Activated naive CD8-positive, alpha-beta T cell (primary cell): ENCODE data around the gene LPAR1.

ENCODE experiments used
- H3K27ac Mint-ChIP-seq: one replicate; pipeline ENCODE4 v1.8.0; 2021; ENCODE audit warnings: mixed read lengths
- H3K27me3 Mint-ChIP-seq: one replicate; pipeline ENCODE4 v1.8.0; 2021; ENCODE audit warnings: mixed read lengths
- H3K36me3 Mint-ChIP-seq: one replicate; pipeline ENCODE4 v1.8.0; 2021; ENCODE audit warnings: mixed read lengths
- H3K4me1 Mint-ChIP-seq: one replicate; pipeline ENCODE4 v1.8.0; 2021; ENCODE audit warnings: low read depth, mixed read lengths
- H3K4me3 Mint-ChIP-seq: one replicate; pipeline ENCODE4 v1.8.0; 2021; ENCODE audit warnings: mild to moderate bottlenecking, mixed read lengths
- H3K9me3 Mint-ChIP-seq: one replicate; pipeline ENCODE4 v1.8.0; 2021; ENCODE audit warnings: low read depth, mixed read lengths

The LPAR1 gene

GRCh38 chr9:110912419-110913291 is 125.6 kb downstream of the LPAR1 start:
- peaks cover 6% of the 10 kb centered on the region for H3K9me3 Mint-ChIP-seq
- H3K4me1 Mint-ChIP-seq, result no peaks in the 10 kb centered on the region
- H3K27me3 Mint-ChIP-seq, result no peaks in the 10 kb centered on the region
- no peak overlapping the region for H3K27ac Mint-ChIP-seq
- H3K4me3 Mint-ChIP-seq, result no peak overlapping the region
- no peaks in the 10 kb centered on the region for H3K36me3 Mint-ChIP-seq

- H3K27me3 Mint-ChIP-seq, result no peaks in the 10 kb centered on the region
- no peak overlapping the region for H3K4me3 Mint-ChIP-seq
- no peaks in the 10 kb centered on the region for H3K4me1 Mint-ChIP-seq
- no peaks in the 10 kb centered on the region for H3K36me3 Mint-ChIP-seq
- H3K9me3 Mint-ChIP-seq, result peaks cover 6% of the 10 kb centered on the region
- no peak overlapping the region for H3K27ac Mint-ChIP-seq
These were observed 126.4 kb downstream of the LPAR1 start for GRCh38 chr9:110911659-110912418.

- Mint-ChIP-seq H3K9me3 (peaks cover 3% of the 10 kb centered on the region), H3K27ac (no peak overlapping the region), H3K36me3 (no peaks in the 10 kb centered on the region), H3K27me3 (no peaks in the 10 kb centered on the region), H3K4me1 (no peaks in the 10 kb centered on the region), H3K4me3 (no peak overlapping the region)
These were observed 129.4 kb downstream of the LPAR1 start for GRCh38 chr9:110908894-110909293.

GRCh38 chr9:110900917-110901316 is 137.4 kb downstream of the LPAR1 start:
- no peaks in the 10 kb centered on the region for H3K36me3 Mint-ChIP-seq
- H3K27me3 Mint-ChIP-seq, result peaks cover 1% of the 10 kb centered on the region
- peaks cover 17% of the 10 kb centered on the region for H3K9me3 Mint-ChIP-seq
- no peak overlapping the region for H3K27ac Mint-ChIP-seq
- no peaks in the 10 kb centered on the region for H3K4me1 Mint-ChIP-seq
- no peak overlapping the region for H3K4me3 Mint-ChIP-seq

GRCh38 chr9:110900456-110900855 is 137.8 kb downstream of the LPAR1 start:
- peaks cover 1% of the 10 kb centered on the region for H3K27me3 Mint-ChIP-seq
- peaks cover 17% of the 10 kb centered on the region for H3K9me3 Mint-ChIP-seq
- H3K36me3 Mint-ChIP-seq, result no peaks in the 10 kb centered on the region
- H3K4me1 Mint-ChIP-seq, result no peaks in the 10 kb centered on the region
- no peak overlapping the region for H3K27ac Mint-ChIP-seq
- no peak overlapping the region for H3K4me3 Mint-ChIP-seq

GRCh38 chr9:110898866-110899265 is 139.4 kb downstream of the LPAR1 start:
- Mint-ChIP-seq H3K36me3 (no peaks in the 10 kb centered on the region), H3K4me1 (no peaks in the 10 kb centered on the region), H3K9me3 (peaks cover 17% of the 10 kb centered on the region), H3K27ac (no peak overlapping the region), H3K27me3 (peaks cover 1% of the 10 kb centered on the region), H3K4me3 (no peak overlapping the region)

GRCh38 chr9:110898358-110898757 is 139.9 kb downstream of the LPAR1 start:
- H3K27me3 Mint-ChIP-seq, result peaks cover 1% of the 10 kb centered on the region
- H3K27ac Mint-ChIP-seq, result no peak overlapping the region
- peaks cover 17% of the 10 kb centered on the region for H3K9me3 Mint-ChIP-seq
- no peaks in the 10 kb centered on the region for H3K4me1 Mint-ChIP-seq
- no peak overlapping the region for H3K4me3 Mint-ChIP-seq
- H3K36me3 Mint-ChIP-seq, result no peaks in the 10 kb centered on the region

- Mint-ChIP-seq H3K27me3 (peaks cover 1% of the 10 kb centered on the region), H3K4me1 (no peaks in the 10 kb centered on the region), H3K36me3 (no peaks in the 10 kb centered on the region), H3K27ac (no peak overlapping the region), H3K9me3 (peaks cover 13% of the 10 kb centered on the region), H3K4me3 (no peak overlapping the region)
These were observed 140.3 kb downstream of the LPAR1 start for GRCh38 chr9:110897943-110898342.

- Mint-ChIP-seq H3K27ac (no peak overlapping the region), H3K9me3 (peaks cover 13% of the 10 kb centered on the region), H3K4me3 (no peak overlapping the region), H3K36me3 (no peaks in the 10 kb centered on the region), H3K4me1 (no peaks in the 10 kb centered on the region), H3K27me3 (peaks cover 1% of the 10 kb centered on the region)
These were observed 142.9 kb downstream of the LPAR1 start for GRCh38 chr9:110895147-110895905.

- Mint-ChIP-seq H3K4me3 (no peak overlapping the region), H3K27ac (no peak overlapping the region), H3K27me3 (peaks cover 1% of the 10 kb centered on the region), H3K9me3 (peaks cover 13% of the 10 kb centered on the region), H3K36me3 (no peaks in the 10 kb centered on the region), H3K4me1 (no peaks in the 10 kb centered on the region)
These were observed 143.5 kb downstream of the LPAR1 start for GRCh38 chr9:110894731-110895130.

- Mint-ChIP-seq H3K36me3 (no peaks in the 10 kb centered on the region), H3K9me3 (peaks cover 6% of the 10 kb centered on the region), H3K27ac (no peak overlapping the region), H3K4me1 (no peaks in the 10 kb centered on the region), H3K4me3 (no peak overlapping the region), H3K27me3 (peaks cover under 1% of the 10 kb centered on the region)
These were observed 145.6 kb downstream of the LPAR1 start for GRCh38 chr9:110892689-110893088.

GRCh38 chr9:110891760-110892159 is 146.5 kb downstream of the LPAR1 start:
- no peaks in the 10 kb centered on the region for H3K9me3 Mint-ChIP-seq
- H3K36me3 Mint-ChIP-seq, result no peaks in the 10 kb centered on the region
- H3K27me3 Mint-ChIP-seq, result no peaks in the 10 kb centered on the region
- H3K4me3 Mint-ChIP-seq, result no peak overlapping the region
- no peak overlapping the region for H3K27ac Mint-ChIP-seq
- H3K4me1 Mint-ChIP-seq, result no peaks in the 10 kb centered on the region

GRCh38 chr9:110890416-110890815 is 147.9 kb downstream of the LPAR1 start:
- Mint-ChIP-seq H3K27me3 (no peaks in the 10 kb centered on the region), H3K4me1 (no peaks in the 10 kb centered on the region), H3K36me3 (no peaks in the 10 kb centered on the region), H3K27ac (no peak overlapping the region), H3K9me3 (no peaks in the 10 kb centered on the region), H3K4me3 (no peak overlapping the region)

- no peaks in the 10 kb centered on the region for H3K4me1 Mint-ChIP-seq
- no peak overlapping the region for H3K27ac Mint-ChIP-seq
- H3K9me3 Mint-ChIP-seq, result no peaks in the 10 kb centered on the region
- no peaks in the 10 kb centered on the region for H3K36me3 Mint-ChIP-seq
- H3K27me3 Mint-ChIP-seq, result no peaks in the 10 kb centered on the region
- no peak overlapping the region for H3K4me3 Mint-ChIP-seq
These were observed 151.0 kb downstream of the LPAR1 start for GRCh38 chr9:110887276-110887675.

- Mint-ChIP-seq H3K4me1 (no peaks in the 10 kb centered on the region), H3K9me3 (no peaks in the 10 kb centered on the region), H3K36me3 (no peaks in the 10 kb centered on the region), H3K27ac (no peak overlapping the region), H3K4me3 (no peak overlapping the region), H3K27me3 (no peaks in the 10 kb centered on the region)
These were observed 151.4 kb downstream of the LPAR1 start for GRCh38 chr9:110886832-110887231.
